DMS 273 (cell line): Measurements from ENCODE around the gene TSPAN19.
A peak's percentile ranks its signal among the peaks of the same experiment; 100 is the strongest.
"Not testable (repeated sequence)": the region's sequence is repeated elsewhere in the genome, so short reads cannot be mapped to it uniquely, and the experiment has no call there.

Experiments
- DNase-seq: peaks from one replicate; lab custom pipeline; 2025; ENCODE audit not compliant: unreplicated experiment; lab: John Stamatoyannopoulos, UW

TSPAN19 gene

GRCh38 chr12:85036234-85036707, at the start of gene TSPAN19, which contains the start of gene LRRIQ1:
Gene TSPAN19 (minus strand): TSS chr12:85036277. CDS start chr12:85029946, 6,331 bp downstream.
Gene LRRIQ1 (plus strand): TSS chr12:85036351. CDS start chr12:85038177, 1,826 bp downstream.
- peak; percentile 87 for DNase-seq

GRCh38 chr12:85085066-85085465, 49.0 kb upstream of the TSPAN19 start:
- DNase-seq: no peak

GRCh38 chr12:85076688-85077430, 40.8 kb upstream of the TSPAN19 start:
- peak; percentile 62 for DNase-seq

- DNase-seq: no peak
These were observed 36.7 kb upstream of the TSPAN19 start for GRCh38 chr12:85072826-85073225.

GRCh38 chr12:85065837-85066482, 29.9 kb upstream of the TSPAN19 start:
- DNase-seq: peak; percentile 2

GRCh38 chr12:85060916-85061315, 24.8 kb upstream of the TSPAN19 start:
- no peak for DNase-seq

GRCh38 chr12:85059594-85059993, 23.5 kb upstream of the TSPAN19 start:
- no peak for DNase-seq

GRCh38 chr12:85058339-85058738, 22.3 kb upstream of the TSPAN19 start:
- no peak for DNase-seq

GRCh38 chr12:85057370-85057963, 21.4 kb upstream of the TSPAN19 start:
- DNase-seq: peak; percentile 68

- DNase-seq: no peak
These were observed 7.8 kb upstream of the TSPAN19 start for GRCh38 chr12:85043829-85044228.

GRCh38 chr12:85041395-85041794, 5.3 kb upstream of the TSPAN19 start:
- DNase-seq: no peak

- no peak for DNase-seq
These were observed 656 bp upstream of the TSPAN19 start for GRCh38 chr12:85036733-85037132.

GRCh38 chr12:85029456-85029855, 6.6 kb downstream of the TSPAN19 start:
- peak; percentile 55 for DNase-seq

- no peak for DNase-seq
These were observed 18.0 kb downstream of the TSPAN19 start for GRCh38 chr12:85018098-85018497.

- DNase-seq: no peak
These were observed 18.5 kb downstream of the TSPAN19 start for GRCh38 chr12:85017618-85018017.

GRCh38 chr12:85017133-85017532, 18.9 kb downstream of the TSPAN19 start:
- DNase-seq: no peak

- peak; percentile 4 for DNase-seq
These were observed 19.7 kb downstream of the TSPAN19 start for GRCh38 chr12:85016413-85016812.

- DNase-seq: peak; percentile 28
These were observed 28.2 kb downstream of the TSPAN19 start for GRCh38 chr12:85007836-85008235.

- peak; percentile 74 for DNase-seq
These were observed 29.9 kb downstream of the TSPAN19 start for GRCh38 chr12:85006206-85006605.

GRCh38 chr12:85005615-85006014, 30.5 kb downstream of the TSPAN19 start:
- peak; percentile 8 for DNase-seq

GRCh38 chr12:85005047-85005446, 31.0 kb downstream of the TSPAN19 start:
- not testable (repeated sequence) for DNase-seq

GRCh38 chr12:85004204-85004603, 31.9 kb downstream of the TSPAN19 start:
- peak; percentile 76 for DNase-seq
